CD4-positive, alpha-beta T cell (primary cell): ENCODE measurements around the gene REXO1. TPM values are rescaled to one million over a fixed set of nuclear protein-coding genes. Genes with fewer than 3 reads are reported as not detected.

Source experiments
- ATAC-seq: fragments of 200-7000 bp; cut with Tn5 transposase; one replicate; pipeline ENCODE4 v1.10.0; 2022; ENCODE audit warnings: mild to moderate bottlenecking; ENCODE audit not compliant: poor library complexity
- CTCF ChIA-PET: fragments of 350-600 bp; sonication (Branson Sonifier 250); formaldehyde crosslinking; loops from one replicate; lab custom pipeline; 2021; ENCODE audit warnings: antibody characterized with exemption, inconsistent platforms; lab: Charles Lee
- POLR2A ChIA-PET: fragments of 350-600 bp; sonication (Branson Sonifier 250); formaldehyde crosslinking; loops from one replicate; lab custom pipeline; 2021; ENCODE audit warnings: antibody characterized with exemption, inconsistent platforms; lab: Charles Lee
- DNase-seq, 14 experiments: peaks; one replicate each; pipeline ENCODE4 v3.0.0-alpha.2; 2013 to 2020; ENCODE audit warnings: mixed read lengths in 2 of 14
- H3K27ac ChIP-seq, 2 donors: one replicate each; pipeline versions ENCODE4 v1.5.1 to v1.7.0; 2013; ENCODE audit warnings: low read length in 2 of 2, low read depth in 1 of 2, mild to moderate bottlenecking in 1 of 2
- H3K27me3 ChIP-seq, 2 experiments: 1 replicate in 1 of 2; 2 replicates in 1 of 2; pipeline versions ENCODE4 v1.6.1 to v1.7.0; 2013; ENCODE audit warnings: low read length in 2 of 2, control low read depth in 1 of 2, mild to moderate bottlenecking in 1 of 2, moderate library complexity in 1 of 2; ENCODE audit not compliant: insufficient read depth in 2 of 2, control insufficient read depth in 1 of 2
- H3K36me3 ChIP-seq: one replicate; pipeline ENCODE4 v1.6.1; 2013; ENCODE audit warnings: low read length, control low read depth; ENCODE audit not compliant: insufficient read depth
- H3K4me1 ChIP-seq: one replicate; pipeline ENCODE4 v1.6.1; 2013; ENCODE audit warnings: low read length, control low read depth; ENCODE audit not compliant: insufficient read depth
- H3K4me3 ChIP-seq: one replicate; pipeline ENCODE4 v1.5.1; 2013; ENCODE audit warnings: mild to moderate bottlenecking, low read length, moderate library complexity
- H3K9me3 ChIP-seq, 2 experiments: 1 replicate in 1 of 2; 2 replicates in 1 of 2; pipeline versions ENCODE4 v1.6.1 to v1.7.0; 2013; ENCODE audit warnings: low read length in 2 of 2, mild to moderate bottlenecking in 2 of 2, control low read depth in 1 of 2, moderate library complexity in 1 of 2; ENCODE audit not compliant: control insufficient read depth in 1 of 2, insufficient read depth in 1 of 2
- H3K27ac Mint-ChIP-seq: one replicate; pipeline ENCODE4 v1.8.0; 2020; ENCODE audit warnings: mixed read lengths
- H3K27me3 Mint-ChIP-seq: one replicate; pipeline ENCODE4 v1.8.0; 2021; ENCODE audit warnings: mixed read lengths
- H3K36me3 Mint-ChIP-seq: one replicate; pipeline ENCODE4 v1.8.0; 2021; ENCODE audit warnings: low read depth, mixed read lengths
- H3K4me1 Mint-ChIP-seq: one replicate; pipeline ENCODE4 v1.8.0; 2021; ENCODE audit warnings: low read depth, mixed read lengths
- H3K4me3 Mint-ChIP-seq: one replicate; pipeline ENCODE4 v1.8.0; 2020; ENCODE audit warnings: mild to moderate bottlenecking, mixed read lengths
- H3K9me3 Mint-ChIP-seq: one replicate; pipeline ENCODE4 v1.8.0; 2020; ENCODE audit warnings: mixed read lengths
- CTCF ChIP-seq: fragments of 200-600 bp; IDR thresholded peaks from one replicate; pipeline ENCODE4 v1.8.0; 2022; ENCODE audit warnings: antibody characterized with exemption, mild to moderate bottlenecking
- intact Hi-C, 2 experiments: fragments of 100-400 bp; cut with DNase I in 1 of 2; cut with micrococcal nuclease in 1 of 2; formaldehyde crosslinking; loops; one replicate each; pipeline versions ENCODE4 v1.15.1 to v1.9.0; 2023 to 2025; cut with DNase I, micrococcal nuclease
- total RNA-seq, 174 experiments: library from RNA in 2 of 174; stranded (reverse) in 2 of 174; gene quantifications; one replicate each; pipeline ENCODE4 v1.2.3 and lab custom pipeline; 2021 to 2026

REXO1 gene
- total RNA-seq, 2 experiments from 2014 or later = 106 to 114 TPM

GRCh38 chr19:1775951-1776605 lies 72.2 kb downstream of the REXO1 start:
- POLR2A ChIA-PET = no interaction called here
- H3K4me3 ChIP-seq = no peak overlapping the region

GRCh38 chr19:1774989-1775772 lies 73.1 kb downstream of the REXO1 start:
- Histone ChIP-seq H3K4me3 (no peak overlapping the region), H3K27ac (no peak overlapping the region), H3K9me3 (peaks cover 13 to 31% of the 10 kb centered on the region in 2 experiments), H3K36me3 (no peaks in the 10 kb centered on the region), H3K27me3 (peaks cover 74 to 81% of the 10 kb centered on the region in 2 experiments), H3K4me1 (no peaks in the 10 kb centered on the region)
- ChIA-PET CTCF (no interaction called here), POLR2A (no interaction called here)
- DNase-seq = peak in 1 of 14 experiments; percentile 40
- H3K27ac Mint-ChIP-seq = no peak overlapping the region
- peaks cover 85% of the 10 kb centered on the region for H3K27me3 Mint-ChIP-seq
- no peak overlapping the region for H3K4me3 Mint-ChIP-seq
- no peak for TF ChIP-seq CTCF
- H3K36me3 Mint-ChIP-seq = no peaks in the 10 kb centered on the region
- intact Hi-C loops = no loop called here
- no peak for ATAC-seq
- peaks cover 11% of the 10 kb centered on the region for H3K9me3 Mint-ChIP-seq
- H3K4me1 Mint-ChIP-seq = no peaks in the 10 kb centered on the region

More at GRCh38 chr19:1775951-1776605, 72.2 kb downstream of the REXO1 start:
- H3K36me3 Mint-ChIP-seq = no peaks in the 10 kb centered on the region
- H3K27ac Mint-ChIP-seq = no peak overlapping the region
- H3K27ac ChIP-seq = no peak overlapping the region
- no peak for ATAC-seq
- no peak for TF ChIP-seq CTCF
- CTCF ChIA-PET = no interaction called here
- DNase-seq = no peak
- H3K36me3 ChIP-seq = no peaks in the 10 kb centered on the region
- intact Hi-C loops = no loop called here
- peaks cover 4 to 39% of the 10 kb centered on the region in 2 experiments for H3K9me3 ChIP-seq
- no peaks in the 10 kb centered on the region for H3K4me1 Mint-ChIP-seq
- H3K27me3 ChIP-seq = peaks cover 74 to 81% of the 10 kb centered on the region in 2 experiments
- H3K27me3 Mint-ChIP-seq = peaks cover 85% of the 10 kb centered on the region
- no peak overlapping the region for H3K4me3 Mint-ChIP-seq
- H3K9me3 Mint-ChIP-seq = peaks cover 4% of the 10 kb centered on the region
- no peaks in the 10 kb centered on the region for H3K4me1 ChIP-seq

GRCh38 chr19:1773184-1773583 lies 75.1 kb downstream of the REXO1 start:
- Histone ChIP-seq H3K4me1 (no peaks in the 10 kb centered on the region), H3K4me3 (no peak overlapping the region), H3K27ac (no peak overlapping the region), H3K9me3 (peaks cover 15 to 42% of the 10 kb centered on the region in 2 experiments), H3K36me3 (no peaks in the 10 kb centered on the region), H3K27me3 (peaks cover 74 to 87% of the 10 kb centered on the region in 2 experiments)
- Mint-ChIP-seq H3K9me3 (peaks cover 11% of the 10 kb centered on the region), H3K27ac (no peak overlapping the region), H3K36me3 (no peaks in the 10 kb centered on the region), H3K4me1 (no peaks in the 10 kb centered on the region), H3K4me3 (no peak overlapping the region), H3K27me3 (peaks cover 81% of the 10 kb centered on the region)
- no peak for TF ChIP-seq CTCF
- POLR2A ChIA-PET = no interaction called here
- intact Hi-C loops = no loop called here
- CTCF ChIA-PET = no interaction called here
- DNase-seq = no peak
- ATAC-seq = no peak
